NB4 (cell line): ENCODE data around the gene RTP1.

Source experiments
- CTCF ChIP-seq: IDR thresholded peaks from one replicate; pipeline ENCODE4 v1.5.1; 2012; ENCODE audit warnings: low read depth, low read length
- MAX ChIP-seq: IDR thresholded peaks from 2 replicates; pipeline ENCODE4 v1.6.1; 2011; ENCODE audit warnings: low read depth, low read length
- MYC ChIP-seq: IDR thresholded peaks from 2 replicates; pipeline ENCODE4 v1.6.1; 2011; ENCODE audit warnings: low read depth, low read length
- POLR2A ChIP-seq: IDR thresholded peaks from 2 replicates; pipeline ENCODE4 v1.6.1; 2011; ENCODE audit warnings: mild to moderate bottlenecking; ENCODE audit not compliant: insufficient read length; ENCODE audit errors: extremely low read depth

GRCh38 chr3:187186375-187186774 lies 10.9 kb upstream of the RTP1 start:
- TF ChIP-seq CTCF: no peak
- no peak for TF ChIP-seq MAX
- TF ChIP-seq POLR2A: no peak
- no peak for TF ChIP-seq MYC
